HepG2 (cell line): ENCODE data around the gene ABL2. TPM values are rescaled to one million over a fixed set of nuclear protein-coding genes. Genes with fewer than 3 reads are reported as not detected.

Experiments
- BRD4 ChIP-seq: sonication (generic); formaldehyde crosslinking; IDR thresholded peaks from 2 replicates; pipeline ENCODE4 v1.4.0; 2020; ENCODE audit warnings: missing genetic modification reagents
- FOXO1 ChIP-seq: sonication (generic); formaldehyde crosslinking; IDR thresholded peaks from 2 replicates; pipeline ENCODE4 v1.4.0; 2020; ENCODE audit warnings: missing genetic modification reagents
- HDAC1 ChIP-seq: sonication (generic); formaldehyde crosslinking; IDR thresholded peaks from 2 replicates; pipeline ENCODE4 v1.5.1; 2020; ENCODE audit warnings: mild to moderate bottlenecking, missing genetic modification reagents
- KDM4B ChIP-seq: sonication (generic); formaldehyde crosslinking; IDR thresholded peaks from 2 replicates; pipeline ENCODE4 v1.4.0; 2020; ENCODE audit warnings: missing genetic modification reagents
- KDM6A ChIP-seq: IDR thresholded peaks from 2 replicates; pipeline ENCODE4 v1.6.1; 2016; ENCODE audit warnings: low read depth
- SIX4 ChIP-seq: sonication (generic); formaldehyde crosslinking; IDR thresholded peaks from 2 replicates; pipeline ENCODE4 v1.4.0; 2020; ENCODE audit warnings: missing genetic modification reagents
- TMF1 ChIP-seq: sonication (generic); formaldehyde crosslinking; IDR thresholded peaks from 2 replicates; pipeline ENCODE4 v1.8.1; 2022; ENCODE audit warnings: low read depth, missing genetic modification reagents
- ZNF124 ChIP-seq: sonication (generic); formaldehyde crosslinking; IDR thresholded peaks from 2 replicates; pipeline ENCODE4 v1.4.0; 2020; ENCODE audit warnings: missing genetic modification reagents
- ZNF451 ChIP-seq: sonication (generic); formaldehyde crosslinking; IDR thresholded peaks from 2 replicates; pipeline ENCODE4 v1.5.0; 2020; ENCODE audit warnings: mild to moderate bottlenecking, missing genetic modification reagents
- ZNF549 ChIP-seq: sonication (generic); formaldehyde crosslinking; IDR thresholded peaks from 2 replicates; pipeline ENCODE4 v1.5.0; 2020; ENCODE audit warnings: missing genetic modification reagents
- ZNF747 ChIP-seq: sonication (generic); formaldehyde crosslinking; IDR thresholded peaks from 2 replicates; pipeline ENCODE4 v1.8.1; 2023; ENCODE audit warnings: missing genetic modification reagents, mild to moderate bottlenecking, borderline replicate concordance
- polyA plus RNA-seq, 8 experiments: library from polyadenylated mRNA; depleted of rRNA in 3 of 8; stranded (reverse) in 7 of 8; unstranded in 1 of 8; fragments of >200 nt; fragmentation: Illumina TruSeq in 4 of 8; extraction: Trizol in 4 of 8; gene quantifications; 2 replicates each; pipeline versions ENCODE4 v1.2.1 to v1.2.3, GENCODE V29; 2011 to 2016; ENCODE audit warnings: low read depth in 4 of 8, missing spikeins in 1 of 8, mixed read lengths in 1 of 8; ENCODE audit not compliant: insufficient read depth in 1 of 8
- total RNA-seq, 5 experiments: library from RNA; depleted of rRNA; stranded (reverse); fragments of >200 nt; fragmentation: Illumina TruSeq; extraction: Trizol; gene quantifications; 2 replicates each; pipeline ENCODE4 v1.2.3, GENCODE V29; 2016; ENCODE audit warnings: low read depth in 1 of 5
- TF ChIP-seq, protein P1 (sequence below): IDR thresholded peaks from 2 replicates; pipeline ENCODE4 v1.6.1; 2016; ENCODE audit warnings: missing genetic modification reagents, missing compliant biosample characterization
- TF ChIP-seq, protein P2 (sequence below): sonication (generic); formaldehyde crosslinking; conservative IDR thresholded peaks from 2 replicates; pipeline ENCODE4 v1.8.0; 2022; ENCODE audit warnings: mild to moderate bottlenecking, moderate library complexity, missing genetic modification reagents
- TF ChIP-seq, protein P3 (sequence below): IDR thresholded peaks from 2 replicates; pipeline ENCODE4 v1.6.1; 2012; ENCODE audit warnings: low read depth, low read length, improper control_type of control experiment
- TF ChIP-seq, protein P4 (sequence below): sonication (generic); formaldehyde crosslinking; IDR thresholded peaks from 2 replicates; pipeline ENCODE4 v1.4.0; 2020; ENCODE audit warnings: mild to moderate bottlenecking, missing genetic modification reagents

The ABL2 gene
- total and polyA plus RNA-seq, 2 of the 13 experiments (the other 11 are each of a cell fraction or from before 2014, with no cell fraction given), result 5.8 to 6.0 TPM

DNA sequence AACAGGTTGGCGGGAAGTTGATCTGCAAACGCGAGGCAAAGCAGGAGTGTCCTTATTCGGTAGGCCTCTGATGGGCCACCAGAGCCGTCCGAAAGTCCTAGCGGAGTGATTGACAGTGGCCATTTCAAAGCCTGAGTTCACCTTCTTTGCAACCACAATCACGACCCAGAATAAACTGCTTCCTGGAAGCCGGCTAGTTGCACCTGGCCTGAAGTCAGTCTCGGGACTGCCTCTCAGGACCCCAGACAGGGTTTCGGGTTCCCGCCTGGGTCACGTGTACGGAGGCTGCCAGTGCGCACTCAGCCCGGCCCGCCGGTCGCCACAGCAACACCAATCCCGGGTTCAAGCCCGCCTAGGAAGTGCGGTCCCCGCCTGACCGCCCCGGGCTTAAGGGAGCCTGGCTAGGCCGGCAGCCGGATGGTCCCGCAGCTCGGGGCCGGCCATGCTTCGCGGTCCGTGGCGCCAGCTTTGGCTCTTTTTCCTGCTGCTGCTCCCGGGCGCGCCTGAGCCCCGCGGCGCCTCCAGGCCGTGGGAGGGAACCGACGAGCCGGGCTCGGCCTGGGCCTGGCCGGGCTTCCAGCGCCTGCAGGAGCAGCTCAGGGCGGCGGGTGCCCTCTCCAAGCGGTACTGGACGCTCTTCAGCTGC lies 147.7 kb downstream of the ABL2 start, which contains the start of gene TOR3A (continued):
- no peak for TF ChIP-seq KDM6A (CRISPR knock-in tag)
- TF ChIP-seq FOXO1 (CRISPR knock-in tag), result no peak
- peak; percentile 95 for TF ChIP-seq ZNF124 (CRISPR knock-in tag)
- no peak; the same call in 1 of the 2 replicates for TF ChIP-seq TMF1 (CRISPR knock-in tag)
- peak; percentile 32; the same call in 1 of the 2 replicates for TF ChIP-seq ZNF747 (CRISPR knock-in tag)
- TF ChIP-seq, protein P1, sequence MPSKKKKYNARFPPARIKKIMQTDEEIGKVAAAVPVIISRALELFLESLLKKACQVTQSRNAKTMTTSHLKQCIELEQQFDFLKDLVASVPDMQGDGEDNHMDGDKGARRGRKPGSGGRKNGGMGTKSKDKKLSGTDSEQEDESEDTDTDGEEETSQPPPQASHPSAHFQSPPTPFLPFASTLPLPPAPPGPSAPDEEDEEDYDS (CRISPR knock-in tag), result peak; percentile 81
- peak; percentile 83 for TF ChIP-seq BRD4 (CRISPR knock-in tag)
- TF ChIP-seq, protein P2, sequence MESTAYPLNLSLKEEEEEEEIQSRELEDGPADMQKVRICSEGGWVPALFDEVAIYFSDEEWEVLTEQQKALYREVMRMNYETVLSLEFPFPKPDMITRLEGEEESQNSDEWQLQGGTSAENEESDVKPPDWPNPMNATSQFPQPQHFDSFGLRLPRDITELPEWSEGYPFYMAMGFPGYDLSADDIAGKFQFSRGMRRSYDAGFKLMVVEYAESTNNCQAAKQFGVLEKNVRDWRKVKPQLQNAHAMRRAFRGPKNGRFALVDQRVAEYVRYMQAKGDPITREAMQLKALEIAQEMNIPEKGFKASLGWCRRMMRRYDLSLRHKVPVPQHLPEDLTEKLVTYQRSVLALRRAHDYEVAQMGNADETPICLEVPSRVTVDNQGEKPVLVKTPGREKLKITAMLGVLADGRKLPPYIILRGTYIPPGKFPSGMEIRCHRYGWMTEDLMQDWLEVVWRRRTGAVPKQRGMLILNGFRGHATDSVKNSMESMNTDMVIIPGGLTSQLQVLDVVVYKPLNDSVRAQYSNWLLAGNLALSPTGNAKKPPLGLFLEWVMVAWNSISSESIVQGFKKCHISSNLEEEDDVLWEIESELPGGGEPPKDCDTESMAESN (CRISPR knock-in tag), result peak; percentile 69; the same call in 1 of the 2 replicates
- peak; percentile 80 for TF ChIP-seq ZNF451 (CRISPR knock-in tag)
- peak; percentile 27; the same call in 1 of the 2 replicates for TF ChIP-seq KDM4B (CRISPR knock-in tag)
- no peak for TF ChIP-seq ZNF549 (CRISPR knock-in tag)
- TF ChIP-seq, protein P3, sequence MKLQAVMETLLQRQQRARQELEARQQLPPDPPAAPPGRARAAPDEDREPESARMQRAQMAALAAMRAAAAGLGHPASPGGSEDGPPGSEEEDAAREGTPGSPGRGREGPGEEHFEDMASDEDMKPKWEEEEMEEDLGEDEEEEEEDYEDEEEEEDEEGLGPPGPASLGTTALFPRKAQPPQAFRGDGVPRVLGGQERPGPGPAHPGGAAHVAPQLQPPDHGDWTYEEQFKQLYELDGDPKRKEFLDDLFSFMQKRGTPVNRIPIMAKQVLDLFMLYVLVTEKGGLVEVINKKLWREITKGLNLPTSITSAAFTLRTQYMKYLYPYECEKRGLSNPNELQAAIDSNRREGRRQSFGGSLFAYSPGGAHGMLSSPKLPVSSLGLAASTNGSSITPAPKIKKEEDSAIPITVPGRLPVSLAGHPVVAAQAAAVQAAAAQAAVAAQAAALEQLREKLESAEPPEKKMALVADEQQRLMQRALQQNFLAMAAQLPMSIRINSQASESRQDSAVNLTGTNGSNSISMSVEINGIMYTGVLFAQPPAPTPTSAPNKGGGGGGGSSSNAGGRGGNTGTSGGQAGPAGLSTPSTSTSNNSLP, result no peak
- TF ChIP-seq, protein P4, sequence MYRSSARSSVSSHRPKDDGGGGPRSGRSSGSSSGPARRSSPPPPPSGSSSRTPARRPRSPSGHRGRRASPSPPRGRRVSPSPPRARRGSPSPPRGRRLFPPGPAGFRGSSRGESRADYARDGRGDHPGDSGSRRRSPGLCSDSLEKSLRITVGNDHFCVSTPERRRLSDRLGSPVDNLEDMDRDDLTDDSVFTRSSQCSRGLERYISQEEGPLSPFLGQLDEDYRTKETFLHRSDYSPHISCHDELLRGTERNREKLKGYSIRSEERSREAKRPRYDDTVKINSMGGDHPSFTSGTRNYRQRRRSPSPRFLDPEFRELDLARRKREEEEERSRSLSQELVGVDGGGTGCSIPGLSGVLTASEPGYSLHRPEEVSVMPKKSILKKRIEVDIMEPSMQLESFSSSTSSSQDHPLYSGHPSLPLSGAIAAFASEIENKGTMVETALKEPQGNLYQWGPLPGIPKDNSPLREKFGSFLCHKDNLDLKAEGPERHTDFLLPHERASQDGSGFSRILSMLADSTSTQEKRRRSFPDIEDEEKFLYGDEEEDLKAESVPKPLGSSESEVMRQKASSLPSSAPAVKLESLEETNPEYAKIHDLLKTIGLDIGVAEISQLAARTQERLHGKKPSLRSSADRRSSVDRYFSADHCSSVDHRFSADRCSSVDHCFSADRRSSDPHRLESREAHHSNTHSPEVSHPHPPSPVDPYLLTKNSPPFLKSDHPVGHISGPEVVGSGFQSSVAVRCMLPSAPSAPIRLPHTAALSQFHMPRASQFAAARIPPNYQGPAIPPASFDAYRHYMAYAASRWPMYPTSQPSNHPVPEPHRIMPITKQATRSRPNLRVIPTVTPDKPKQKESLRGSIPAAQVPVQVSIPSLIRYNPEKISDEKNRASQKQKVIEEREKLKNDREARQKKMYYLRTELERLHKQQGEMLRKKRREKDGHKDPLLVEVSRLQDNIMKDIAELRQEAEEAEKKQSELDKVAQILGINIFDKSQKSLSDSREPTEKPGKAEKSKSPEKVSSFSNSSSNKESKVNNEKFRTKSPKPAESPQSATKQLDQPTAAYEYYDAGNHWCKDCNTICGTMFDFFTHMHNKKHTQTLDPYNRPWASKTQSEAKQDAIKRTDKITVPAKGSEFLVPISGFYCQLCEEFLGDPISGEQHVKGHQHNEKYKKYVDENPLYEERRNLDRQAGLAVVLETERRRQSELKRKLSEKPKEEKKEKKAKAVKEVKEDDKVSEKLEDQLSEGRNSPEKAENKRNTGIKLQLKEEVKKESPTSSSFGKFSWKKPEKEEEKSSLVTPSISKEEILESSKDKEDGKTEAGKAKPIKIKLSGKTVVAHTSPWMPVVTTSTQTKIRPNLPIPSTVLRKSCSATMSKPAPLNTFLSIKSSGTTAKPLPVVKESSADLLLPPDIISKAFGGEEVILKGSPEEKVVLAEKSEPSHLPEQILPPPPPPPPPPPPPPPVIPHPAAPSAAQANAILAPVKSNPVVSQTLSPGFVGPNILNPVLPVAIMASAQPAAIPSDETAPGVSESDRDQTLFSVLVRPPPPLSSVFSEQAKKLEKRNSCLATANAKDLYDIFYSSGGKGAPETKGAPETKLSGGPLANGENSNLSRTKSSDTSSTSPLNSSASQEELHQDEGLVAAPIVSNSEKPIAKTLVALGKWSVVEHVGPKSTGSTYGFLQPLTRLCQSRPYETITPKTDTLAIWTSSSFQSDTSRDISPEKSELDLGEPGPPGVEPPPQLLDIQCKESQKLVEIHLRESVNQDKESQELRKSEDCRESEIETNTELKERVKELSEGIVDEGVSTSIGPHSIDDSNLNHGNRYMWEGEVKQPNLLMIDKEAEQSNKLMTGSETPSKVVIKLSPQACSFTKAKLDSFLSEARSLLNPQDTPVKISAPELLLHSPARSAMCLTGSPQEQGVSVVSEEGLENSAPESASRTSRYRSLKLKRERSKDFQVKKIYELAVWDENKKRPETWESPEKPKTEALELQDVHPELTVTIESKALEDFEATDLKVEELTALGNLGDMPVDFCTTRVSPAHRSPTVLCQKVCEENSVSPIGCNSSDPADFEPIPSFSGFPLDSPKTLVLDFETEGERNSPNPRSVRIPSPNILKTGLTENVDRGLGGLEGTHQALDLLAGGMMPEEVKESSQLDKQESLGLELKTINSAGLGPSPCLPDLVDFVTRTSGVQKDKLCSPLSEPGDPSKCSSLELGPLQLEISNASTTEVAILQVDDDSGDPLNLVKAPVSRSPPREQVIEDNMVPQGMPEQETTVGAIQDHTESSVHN (CRISPR knock-in tag), result no peak
- peak; percentile 90 for TF ChIP-seq HDAC1 (CRISPR knock-in tag)
- TF ChIP-seq SIX4 (CRISPR knock-in tag), result peak; percentile 90
